Body of pancreas (tissue), 4 donors: Measurements from ENCODE around the gene MAPK1. TPM values are rescaled to one million over a fixed set of nuclear protein-coding genes. Genes with fewer than 3 reads are reported as not detected.
"Not testable (repeated sequence)": the region's sequence is repeated elsewhere in the genome, so short reads cannot be mapped to it uniquely, and the experiment has no call there.

ENCODE experiments used
- ATAC-seq: fragments of 150-250 bp; one replicate; pipeline ENCODE4 v1.9.1; 2016
- DNase-seq, 4 donors: peaks; one replicate each; pipeline ENCODE4 v3.0.0-alpha.2; 2019
- H3K27ac ChIP-seq, 4 donors: fragments of 200-600 bp; sonication (generic); 1 replicate in 3 of 4; 2 replicates in 1 of 4; pipeline versions ENCODE4 v1.5.1 to v1.6.1; 2016 to 2019; ENCODE audit warnings: mild to moderate bottlenecking in 1 of 4, mixed read lengths in 1 of 4, moderate library complexity in 1 of 4
- H3K27me3 ChIP-seq, 2 donors: fragments of 200-600 bp; sonication (generic); one replicate each; pipeline ENCODE4 v1.6.0; 2016; ENCODE audit warnings: mild to moderate bottlenecking in 1 of 2
- H3K36me3 ChIP-seq, 2 donors: fragments of 200-600 bp; sonication (generic); replicated peaks in 1 of 2; 2 replicates each; pipeline ENCODE4 v1.5.1; 2016; ENCODE audit warnings: low read depth in 2 of 2; ENCODE audit not compliant: insufficient read depth in 1 of 2
- H3K4me1 ChIP-seq: fragments of 200-600 bp; sonication (generic); one replicate; pipeline ENCODE4 v1.6.0; 2016
- H3K4me3 ChIP-seq, 2 donors: fragments of 200-600 bp; sonication (generic); 1 replicate in 1 of 2; 2 replicates in 1 of 2; pipeline ENCODE4 v1.5.1; 2016 to 2019
- H3K9me3 ChIP-seq, 3 donors: fragments of 200-600 bp; sonication (generic); 1 replicate in 2 of 3; 2 replicates in 1 of 3; pipeline ENCODE4 v1.5.1; 2016
- CTCF ChIP-seq, 7 experiments: fragments of 450-650 bp in 4 of 7; fragments of 200-600 bp in 3 of 7; sonication (generic) in 3 of 7; IDR thresholded peaks; one replicate each; pipeline ENCODE4 v1.5.1; 2016 to 2019; ENCODE audit warnings: antibody characterized with exemption in 7 of 7
- POLR2A ChIP-seq, 3 donors: fragments of 450-650 bp; IDR thresholded peaks; one replicate each; pipeline ENCODE4 v1.6.1; 2016; ENCODE audit warnings: antibody characterized with exemption in 3 of 3, mild to moderate bottlenecking in 2 of 3
- WGBS, 2 donors: methylation state at CpG; one replicate each; pipeline ENCODE4 v1.1.5; 2017; 5-methylcytosine and 5-hydroxymethylcytosine counted together
- intact Hi-C: fragments of 100-400 bp; cut with DNase I; formaldehyde crosslinking; loops from one replicate; pipeline ENCODE4 v1.15.1; 2023
- total RNA-seq, 2 donors: library from RNA; depleted of rRNA; stranded (reverse); fragments of >200 nt; gene quantifications; one replicate each; pipeline ENCODE4 v1.1.0, GENCODE V29; 2016

MAPK1 gene
- total RNA-seq, 2 donors from 2014 or later: 25.4 to 44.1 TPM

- intact Hi-C loops: no loop called here
- Histone ChIP-seq H3K4me3 (no peak overlapping the region), H3K9me3 (no peaks in the 10 kb centered on the region), H3K27me3 (no peaks in the 10 kb centered on the region), H3K27ac (no peak overlapping the region), H3K36me3 (no peaks in the 10 kb centered on the region), H3K4me1 (no peaks in the 10 kb centered on the region)
- DNase-seq (no peak), ATAC-seq (no peak)
- 92 to 98% methylated on average over 9 to 10 of the region's 10 CpGs for WGBS, 2 donors
- TF ChIP-seq POLR2A (IDR thresholded peaks at IDR 0.05): no peak
- no peak for TF ChIP-seq CTCF (IDR thresholded peaks at IDR 0.05)
Measured at GRCh38 chr22:21889251-21889990, 22.0 kb upstream of the MAPK1 start.

GRCh38 chr22:21887841-21888240 lies 20.4 kb upstream of the MAPK1 start:
- H3K27me3 ChIP-seq: no peaks in the 10 kb centered on the region
- intact Hi-C loops: no loop called here
- H3K27ac ChIP-seq: no peak overlapping the region
- H3K9me3 ChIP-seq: no peaks in the 10 kb centered on the region
- H3K36me3 ChIP-seq: no peaks in the 10 kb centered on the region
- ATAC-seq (no peak), DNase-seq (no peak)
- no peak overlapping the region for H3K4me3 ChIP-seq
- TF ChIP-seq POLR2A (IDR thresholded peaks at IDR 0.05) (no peak), CTCF (IDR thresholded peaks at IDR 0.05) (no peak)
- no peaks in the 10 kb centered on the region for H3K4me1 ChIP-seq

DNA sequence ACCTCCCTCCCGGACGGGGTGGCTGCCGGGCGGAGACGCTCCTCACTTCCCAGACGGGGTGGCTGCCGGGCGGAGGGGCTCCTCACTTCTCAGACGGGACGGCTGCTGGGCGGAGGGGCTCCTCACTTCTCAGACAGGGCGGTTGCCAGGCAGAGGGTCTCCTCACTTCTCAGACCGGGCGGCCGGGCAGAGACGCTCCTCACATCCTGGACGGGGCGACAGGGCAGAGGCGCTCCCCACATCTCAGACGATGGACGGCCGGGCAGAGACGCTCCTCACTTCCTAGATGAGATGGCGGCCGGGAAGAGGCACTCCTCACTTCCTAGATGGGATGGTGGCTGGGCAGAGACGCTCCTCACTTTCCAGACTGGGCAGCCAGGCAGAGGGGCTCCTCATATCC lies 16.5 kb upstream of the MAPK1 start:
- H3K9me3 ChIP-seq, H3K27me3 ChIP-seq, H3K36me3 ChIP-seq, DNase-seq, ATAC-seq, H3K4me3 ChIP-seq, H3K27ac ChIP-seq, H3K4me1 ChIP-seq, intact Hi-C loops: not testable (repeated sequence)
- 94% methylated on average over 12 of the region's 26 CpGs; no CpG with 5 or more reads in 1 of the 2 donors for WGBS, 2 donors

- H3K4me3 ChIP-seq, ATAC-seq, DNase-seq, H3K9me3 ChIP-seq, H3K27me3 ChIP-seq, H3K36me3 ChIP-seq, intact Hi-C loops, H3K27ac ChIP-seq, H3K4me1 ChIP-seq: not testable (repeated sequence)
- 25 to 57% methylated on average over 1 to 5 of the region's 7 CpGs for WGBS, 2 donors
Measured at GRCh38 chr22:21882754-21883333, 15.4 kb upstream of the MAPK1 start.

DNA sequence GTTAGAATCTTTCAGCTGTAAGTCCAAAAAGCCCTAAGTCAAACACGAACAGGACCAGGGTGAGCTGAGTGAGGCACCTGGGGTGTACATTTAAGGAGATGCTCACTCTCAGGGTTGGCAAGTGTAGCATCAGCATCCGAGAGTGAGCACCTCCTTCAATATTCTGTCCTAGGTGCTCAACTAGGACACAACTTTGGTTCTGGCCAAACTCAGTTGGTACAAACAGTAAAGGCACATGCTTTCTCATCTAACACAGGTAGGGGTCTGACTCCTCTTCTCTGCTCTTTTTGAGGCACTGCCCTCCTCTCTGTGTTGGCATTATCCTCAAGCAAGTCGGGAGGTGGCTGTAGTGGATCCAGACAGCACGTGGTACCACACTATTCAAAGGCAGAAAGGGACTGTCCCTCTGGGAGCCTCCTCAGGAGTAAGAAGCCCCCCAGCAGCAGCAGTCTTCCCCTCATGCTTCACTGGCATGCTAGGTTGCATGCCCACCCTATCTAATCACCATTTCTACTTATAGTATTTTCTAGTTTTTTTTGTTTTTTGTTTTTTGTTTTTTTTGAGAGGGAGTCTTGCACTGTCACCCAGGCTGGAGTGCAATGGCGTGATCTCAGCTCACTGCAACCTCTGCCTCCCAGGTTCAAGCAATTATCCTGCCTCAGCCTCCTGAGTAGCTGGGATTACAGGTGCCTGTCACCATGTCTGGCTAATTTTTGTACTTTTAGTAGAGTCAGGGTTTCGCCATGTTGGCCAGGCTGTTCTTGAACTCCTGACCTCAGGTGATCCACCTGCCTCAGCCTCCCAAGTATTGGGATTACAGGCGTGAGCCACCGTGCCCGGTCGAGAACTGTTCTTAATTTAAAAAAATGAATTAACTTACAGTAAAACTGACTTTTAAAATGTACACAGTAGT lies 14.7 kb upstream of the MAPK1 start:
- no peak for ATAC-seq
- no peak overlapping the region for H3K4me3 ChIP-seq
- no peaks in the 10 kb centered on the region for H3K27me3 ChIP-seq
- no peaks in the 10 kb centered on the region for H3K36me3 ChIP-seq
- intact Hi-C loops: no loop called here
- H3K27ac ChIP-seq: no peak overlapping the region
- DNase-seq: no peak
- TF ChIP-seq CTCF (IDR thresholded peaks at IDR 0.05) (no peak), POLR2A (IDR thresholded peaks at IDR 0.05) (no peak)
- 92% methylated on average over 9 to 10 of the region's 10 CpGs for WGBS, 2 donors
- no peaks in the 10 kb centered on the region for H3K9me3 ChIP-seq
- no peaks in the 10 kb centered on the region for H3K4me1 ChIP-seq
